Measurements from ENCODE around the gene SCLT1.

DNA sequence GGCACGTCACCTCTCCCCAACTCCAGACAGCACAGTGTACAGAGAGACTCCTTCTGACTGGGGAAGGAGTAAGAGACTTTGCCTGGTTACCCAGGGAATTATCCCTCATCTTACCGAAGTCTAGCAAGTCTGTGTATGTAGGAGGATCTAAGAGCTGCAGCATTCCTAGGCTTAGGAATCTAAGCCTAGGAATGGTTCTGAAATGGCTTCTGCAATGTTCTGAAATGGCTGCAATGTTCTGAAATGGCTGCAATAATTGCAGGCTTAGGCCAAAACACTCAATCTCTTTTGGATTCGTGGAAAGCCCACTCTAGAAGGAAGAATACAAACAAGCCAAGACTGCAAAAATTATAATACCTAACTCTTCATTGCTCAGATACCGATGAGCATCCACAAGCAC is 106.4 kb downstream of the SCLT1 start:
- TF ChIP-seq, protein P1, sequence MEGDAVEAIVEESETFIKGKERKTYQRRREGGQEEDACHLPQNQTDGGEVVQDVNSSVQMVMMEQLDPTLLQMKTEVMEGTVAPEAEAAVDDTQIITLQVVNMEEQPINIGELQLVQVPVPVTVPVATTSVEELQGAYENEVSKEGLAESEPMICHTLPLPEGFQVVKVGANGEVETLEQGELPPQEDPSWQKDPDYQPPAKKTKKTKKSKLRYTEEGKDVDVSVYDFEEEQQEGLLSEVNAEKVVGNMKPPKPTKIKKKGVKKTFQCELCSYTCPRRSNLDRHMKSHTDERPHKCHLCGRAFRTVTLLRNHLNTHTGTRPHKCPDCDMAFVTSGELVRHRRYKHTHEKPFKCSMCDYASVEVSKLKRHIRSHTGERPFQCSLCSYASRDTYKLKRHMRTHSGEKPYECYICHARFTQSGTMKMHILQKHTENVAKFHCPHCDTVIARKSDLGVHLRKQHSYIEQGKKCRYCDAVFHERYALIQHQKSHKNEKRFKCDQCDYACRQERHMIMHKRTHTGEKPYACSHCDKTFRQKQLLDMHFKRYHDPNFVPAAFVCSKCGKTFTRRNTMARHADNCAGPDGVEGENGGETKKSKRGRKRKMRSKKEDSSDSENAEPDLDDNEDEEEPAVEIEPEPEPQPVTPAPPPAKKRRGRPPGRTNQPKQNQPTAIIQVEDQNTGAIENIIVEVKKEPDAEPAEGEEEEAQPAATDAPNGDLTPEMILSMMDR (IDR thresholded peaks at IDR 0.05), result no peak
- no peak for TF ChIP-seq NFYB (CRISPR knock-in tag; conservative IDR thresholded peaks at IDR 0.05; ENCODE audit: low read depth)

All from WTC11 (cell line).